Spleen (tissue), 7 donors: ENCODE results near the gene DGKB.

Experiments
- POLR2A ChIP-seq, 3 donors: fragments of 450-650 bp; IDR thresholded peaks; one replicate each; pipeline ENCODE4 v1.5.1; 2017; ENCODE audit warnings: antibody characterized with exemption in 3 of 3, mild to moderate bottlenecking in 1 of 3
- TF ChIP-seq, protein P1 (sequence below), 11 experiments: fragments of 200-600 bp in 7 of 11; fragments of 450-650 bp in 4 of 11; sonication (generic) in 4 of 11; IDR thresholded peaks in 8 of 11; conservative IDR thresholded peaks in 3 of 11; 1 replicate in 7 of 11; 2 replicates in 4 of 11; pipeline versions ENCODE4 v1.4.0 to v1.8.0; 2016 to 2021; ENCODE audit warnings: antibody characterized with exemption in 11 of 11, inconsistent platforms in 4 of 11, mild to moderate bottlenecking in 1 of 11
- donor health status: DM: no; HTN: no; CAD: no; lungs with moderate emphysema.
- donor health status: DM: no; HTN: no; CAD: no.
- donor health status: DM: no; HTN: no; CAD: no.

DNA sequence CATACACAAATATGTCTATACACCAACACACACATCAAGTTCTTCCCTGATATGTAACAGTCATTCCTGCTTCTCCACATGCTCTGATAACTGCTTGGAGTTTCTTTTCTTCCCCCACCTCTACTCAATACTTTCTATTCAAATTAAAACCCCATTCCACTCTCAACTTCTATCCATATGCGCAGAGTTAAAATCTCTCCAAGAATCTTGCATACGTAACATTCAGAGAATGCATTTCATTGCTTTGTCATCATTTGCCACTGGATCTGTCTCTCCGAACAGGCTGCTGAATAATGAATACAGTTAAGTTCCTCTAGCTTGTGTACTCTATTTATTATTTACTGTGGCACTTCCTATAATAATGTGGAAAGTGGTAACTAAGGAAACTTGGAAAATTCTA is 68.8 kb downstream of the DGKB start:
- TF ChIP-seq, protein P1, sequence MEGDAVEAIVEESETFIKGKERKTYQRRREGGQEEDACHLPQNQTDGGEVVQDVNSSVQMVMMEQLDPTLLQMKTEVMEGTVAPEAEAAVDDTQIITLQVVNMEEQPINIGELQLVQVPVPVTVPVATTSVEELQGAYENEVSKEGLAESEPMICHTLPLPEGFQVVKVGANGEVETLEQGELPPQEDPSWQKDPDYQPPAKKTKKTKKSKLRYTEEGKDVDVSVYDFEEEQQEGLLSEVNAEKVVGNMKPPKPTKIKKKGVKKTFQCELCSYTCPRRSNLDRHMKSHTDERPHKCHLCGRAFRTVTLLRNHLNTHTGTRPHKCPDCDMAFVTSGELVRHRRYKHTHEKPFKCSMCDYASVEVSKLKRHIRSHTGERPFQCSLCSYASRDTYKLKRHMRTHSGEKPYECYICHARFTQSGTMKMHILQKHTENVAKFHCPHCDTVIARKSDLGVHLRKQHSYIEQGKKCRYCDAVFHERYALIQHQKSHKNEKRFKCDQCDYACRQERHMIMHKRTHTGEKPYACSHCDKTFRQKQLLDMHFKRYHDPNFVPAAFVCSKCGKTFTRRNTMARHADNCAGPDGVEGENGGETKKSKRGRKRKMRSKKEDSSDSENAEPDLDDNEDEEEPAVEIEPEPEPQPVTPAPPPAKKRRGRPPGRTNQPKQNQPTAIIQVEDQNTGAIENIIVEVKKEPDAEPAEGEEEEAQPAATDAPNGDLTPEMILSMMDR (IDR thresholded peaks at IDR 0.05 in 8 of 11, conservative IDR thresholded peaks at IDR 0.05 in 3 of 11), result no peak
- no peak for TF ChIP-seq POLR2A (IDR thresholded peaks at IDR 0.05)
